HepG2 (cell line): Measurements from ENCODE around the gene BMAL1. TPM values are rescaled to one million over a fixed set of nuclear protein-coding genes. Genes with fewer than 3 reads are reported as not detected.

Experiments
- ATAC-seq: fragments of 200-7000 bp; cut with Tn5 transposase; 3 replicates; pipeline ENCODE4 v1.9.1; 2020; ENCODE audit warnings: mild to moderate bottlenecking, moderate library complexity
- BruUV-seq: library from RNA; stranded (reverse); fragments of 400-500 nt; replicated peaks from 2 replicates; lab custom pipeline; 2021; lab: Mats Ljungman, UMichigan
- CTCF ChIA-PET: fragments of 300-600 bp; formaldehyde crosslinking; extraction: SDS; loops from one replicate; lab custom pipeline; 2021; ENCODE audit warnings: low total read pairs, inconsistent platforms, low intra/inter-chr PET ratio; lab: Yijun Ruan, JAX
- POLR2A ChIA-PET: fragments of 350-600 bp; sonication (Branson Sonifier 250); formaldehyde crosslinking; loops from one replicate; lab custom pipeline; 2020; ENCODE audit warnings: antibody characterized with exemption, inconsistent platforms; lab: Yijun Ruan, JAX
- DNase-seq: peaks from one replicate; pipeline ENCODE4 v3.0.0-alpha.2; 2015; ENCODE audit warnings: low spot score
- FAIRE-seq: peaks from 3 replicates; lab custom pipeline; 2011; peaks lifted over from hg19 to GRCh38; lab: Jason Lieb, UNC
- H2AFZ ChIP-seq: one replicate; pipeline ENCODE4 v1.6.1; 2011; ENCODE audit warnings: low read length, inconsistent platforms
- H3K27ac ChIP-seq: fragments of 300-600 bp; 3 replicates; pipeline ENCODE4 v1.8.0; 2011; ENCODE audit warnings: mixed run types, mild to moderate bottlenecking, mixed read lengths, low read length, inconsistent platforms; ENCODE audit not compliant: insufficient read depth; ENCODE audit errors: extremely low read length
- H3K27me3 ChIP-seq, 2 experiments: fragments of 200-600 bp in 1 of 2; 2 replicates in 1 of 2; 3 replicates in 1 of 2; pipeline versions ENCODE4 v1.6.0 to v1.8.0; 2011; ENCODE audit warnings: low read length in 2 of 2, mild to moderate bottlenecking in 2 of 2, moderate library complexity in 2 of 2, inconsistent platforms in 1 of 2; ENCODE audit not compliant: insufficient read depth in 2 of 2, control insufficient read depth in 1 of 2
- H3K36me3 ChIP-seq, 2 experiments: fragments of 200-600 bp in 1 of 2; replicated peaks in 1 of 2; 2 replicates in 1 of 2; 3 replicates in 1 of 2; pipeline versions ENCODE4 v1.5.1 to v1.8.0; 2011; ENCODE audit warnings: low read length in 2 of 2, inconsistent platforms in 1 of 2; ENCODE audit not compliant: insufficient read depth in 2 of 2, control insufficient read depth in 1 of 2
- H3K4me1 ChIP-seq: 2 replicates; pipeline ENCODE4 v1.5.1; 2012; ENCODE audit warnings: low read length, inconsistent platforms; ENCODE audit not compliant: insufficient read depth
- H3K4me2 ChIP-seq: 2 replicates; pipeline ENCODE4 v1.6.0; 2011; ENCODE audit warnings: low read depth, low read length, inconsistent platforms
- H3K4me3 ChIP-seq, 3 experiments: fragments of 200-600 bp in 1 of 3; sonication (generic), shearing (Covaris generic) in 1 of 3; replicated peaks in 1 of 3; 2 replicates each; pipeline ENCODE4 v1.5.1; 2011 to 2016; ENCODE audit warnings: low read length in 3 of 3, inconsistent platforms in 2 of 3, low read depth in 2 of 3, mild to moderate bottlenecking in 2 of 3, control low read depth in 1 of 3, mixed read lengths in 1 of 3; ENCODE audit not compliant: insufficient read depth in 1 of 3
- H3K79me2 ChIP-seq: one replicate; pipeline ENCODE4 v1.6.1; 2011; ENCODE audit warnings: low read length, inconsistent platforms; ENCODE audit not compliant: insufficient read depth
- H3K9ac ChIP-seq: 2 replicates; pipeline ENCODE4 v1.6.0; 2011; ENCODE audit warnings: mild to moderate bottlenecking, low read depth, low read length, inconsistent platforms; ENCODE audit not compliant: insufficient read depth
- H3K9me3 ChIP-seq: 2 replicates; pipeline ENCODE4 v1.5.1; 2012; ENCODE audit warnings: mild to moderate bottlenecking, low read length
- H4K20me1 ChIP-seq: 2 replicates; pipeline ENCODE4 v1.6.0; 2011; ENCODE audit warnings: inconsistent platforms, mild to moderate bottlenecking, low read length, moderate library complexity; ENCODE audit not compliant: insufficient read depth
- ARHGAP35 ChIP-seq: sonication (generic); formaldehyde crosslinking; IDR thresholded peaks from 2 replicates; pipeline ENCODE4 v1.9.0; 2022; ENCODE audit warnings: mild to moderate bottlenecking, inconsistent platforms, moderate library complexity, missing genetic modification reagents, borderline replicate concordance
- FOSL2 ChIP-seq: sonication (generic); formaldehyde crosslinking; IDR thresholded peaks from 2 replicates; pipeline ENCODE4 v1.4.0; 2020; ENCODE audit warnings: missing genetic modification reagents
- GATAD2A ChIP-seq: IDR thresholded peaks from 2 replicates; pipeline ENCODE4 v1.6.1; 2016
- HIC2 ChIP-seq: sonication (generic); formaldehyde crosslinking; IDR thresholded peaks from 2 replicates; pipeline ENCODE4 v1.9.0; 2022; ENCODE audit warnings: low read depth, missing genetic modification reagents
- HIVEP1 ChIP-seq: sonication (generic); formaldehyde crosslinking; IDR thresholded peaks from 2 replicates; pipeline ENCODE4 v1.4.0; 2020; ENCODE audit warnings: mild to moderate bottlenecking, missing genetic modification reagents
- NCOR1 ChIP-seq: fragments of 200-600 bp; sonication (generic); IDR thresholded peaks from 2 replicates; pipeline ENCODE4 v1.7.0; 2017; ENCODE audit warnings: antibody characterized with exemption, low read length, borderline replicate concordance
- PAWR ChIP-seq: sonication (generic); formaldehyde crosslinking; IDR thresholded peaks from 2 replicates; pipeline ENCODE4 v1.4.0; 2020; ENCODE audit warnings: missing genetic modification reagents, mild to moderate bottlenecking, borderline replicate concordance
- RELA ChIP-seq: sonication (generic); formaldehyde crosslinking; IDR thresholded peaks from 2 replicates; pipeline ENCODE4 v1.4.0; 2020; ENCODE audit warnings: missing genetic modification reagents
- TAF15 ChIP-seq: fragments of 200-400 bp; formaldehyde crosslinking; IDR thresholded peaks from one replicate; pipeline ENCODE4 v1.6.1; 2018; ENCODE audit warnings: mild to moderate bottlenecking, low read depth, low read length; ENCODE audit not compliant: poor library complexity, severe bottlenecking
- TERF1 ChIP-seq: sonication (generic); formaldehyde crosslinking; IDR thresholded peaks from 2 replicates; pipeline ENCODE4 v1.8.0; 2022; ENCODE audit warnings: mild to moderate bottlenecking, missing genetic modification reagents, moderate library complexity
- ZMYM4 ChIP-seq: sonication (generic); formaldehyde crosslinking; IDR thresholded peaks from 2 replicates; pipeline ENCODE4 v1.8.1; 2023; ENCODE audit warnings: mild to moderate bottlenecking, missing genetic modification reagents
- ZNF317 ChIP-seq: sonication (generic); formaldehyde crosslinking; IDR thresholded peaks from 2 replicates; pipeline ENCODE4 v1.5.0; 2020; ENCODE audit warnings: mild to moderate bottlenecking, missing genetic modification reagents
- ZNF503 ChIP-seq: sonication (generic); formaldehyde crosslinking; IDR thresholded peaks from 2 replicates; pipeline ENCODE4 v1.4.0; 2020; ENCODE audit warnings: missing genetic modification reagents
- ZNF710 ChIP-seq: sonication (generic); formaldehyde crosslinking; IDR thresholded peaks from 2 replicates; pipeline ENCODE4 v1.5.0; 2020; ENCODE audit warnings: mild to moderate bottlenecking, missing genetic modification reagents, borderline replicate concordance
- ZNF772 ChIP-seq: sonication (generic); formaldehyde crosslinking; IDR thresholded peaks from 2 replicates; pipeline ENCODE4 v1.5.0; 2020; ENCODE audit warnings: mild to moderate bottlenecking, missing genetic modification reagents
- WGBS: methylation state at CpG from one replicate; pipeline ENCODE4 v1.1.6; 2017; ENCODE audit warnings: low lambda C conversion rate; 5-methylcytosine and 5-hydroxymethylcytosine counted together
- in situ Hi-C: cut with HindIII; loops from 2 replicates; pipeline ENCODE4 v1.10.0; 2017; ENCODE audit warnings: low pct_unique_long_range_greater_than_20kb; ENCODE audit not compliant: extremely low pct_ligation_motif_present
- intact Hi-C: fragments of 100-400 bp; cut with micrococcal nuclease; formaldehyde crosslinking; loops from one replicate; pipeline ENCODE4 v1.10.0; 2022; ENCODE audit not compliant: unreplicated experiment
- polyA plus RNA-seq, 8 experiments: library from polyadenylated mRNA; depleted of rRNA in 3 of 8; stranded (reverse) in 7 of 8; unstranded in 1 of 8; fragments of >200 nt; fragmentation: Illumina TruSeq in 4 of 8; extraction: Trizol in 4 of 8; gene quantifications; 2 replicates each; pipeline versions ENCODE4 v1.2.1 to v1.2.3, GENCODE V29; 2011 to 2016; ENCODE audit warnings: low read depth in 4 of 8, missing spikeins in 1 of 8, mixed read lengths in 1 of 8; ENCODE audit not compliant: insufficient read depth in 1 of 8
- total RNA-seq, 5 experiments: library from RNA; depleted of rRNA; stranded (reverse); fragments of >200 nt; fragmentation: Illumina TruSeq; extraction: Trizol; gene quantifications; 2 replicates each; pipeline ENCODE4 v1.2.3, GENCODE V29; 2016; ENCODE audit warnings: low read depth in 1 of 5
- TF ChIP-seq, protein P1 (sequence below): IDR thresholded peaks from 2 replicates; pipeline ENCODE4 v1.6.1; 2018; ENCODE audit warnings: missing genetic modification reagents
- TF ChIP-seq, protein P2 (sequence below): sonication (generic); formaldehyde crosslinking; IDR thresholded peaks from 2 replicates; pipeline ENCODE4 v1.4.0; 2020; ENCODE audit warnings: mild to moderate bottlenecking, missing genetic modification reagents

BMAL1 gene
- total and polyA plus RNA-seq, 2 of the 13 experiments (the other 11 are each of a cell fraction or from before 2014, with no cell fraction given), result 4.5 to 4.8 TPM

DNA sequence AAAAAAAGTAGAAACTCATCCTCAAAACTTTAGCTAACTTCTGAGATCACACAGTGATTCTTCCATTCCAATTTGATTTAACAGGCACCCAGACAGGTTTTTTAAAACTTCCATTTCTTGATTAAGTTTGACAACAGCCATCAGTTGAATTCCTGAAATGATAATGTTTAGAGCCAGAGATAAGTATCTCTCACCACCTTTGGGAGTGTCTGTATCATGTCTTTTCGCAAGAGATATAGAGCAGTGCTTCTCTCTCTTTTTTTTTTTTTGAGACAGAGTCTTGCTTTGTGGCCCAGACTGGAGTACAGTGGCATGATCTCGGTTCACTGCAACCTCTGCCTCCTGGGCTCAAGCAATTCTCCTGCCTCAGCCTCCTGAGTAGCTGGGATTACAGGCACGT lies 41.7 kb upstream of the BMAL1 start:
- ChIA-PET POLR2A (no interaction called here), CTCF (no interaction called here)
- intact Hi-C loops, result no loop called here
- Histone ChIP-seq H3K79me2 (no peaks in the 10 kb centered on the region), H3K27me3 (peaks cover 0 to 2% of the 10 kb centered on the region in 2 experiments; a peak in 2 of 5 replicates), H3K4me1 (no peaks in the 10 kb centered on the region), H3K9me3 (no peaks in the 10 kb centered on the region), H3K27ac (no peak overlapping the region), H3K36me3 (no peaks in the 10 kb centered on the region), H3K4me2 (no peak overlapping the region), H2AFZ (no peak overlapping the region), H3K9ac (no peak overlapping the region), H3K4me3 (no peak overlapping the region), H4K20me1 (no peaks in the 10 kb centered on the region)
- BruUV-seq, result no TSS peak
- in situ Hi-C loops, result no loop called here
- ATAC-seq, result no peak
- no peak for FAIRE-seq
- 11% methylated on average over 3 of the region's 3 CpGs for WGBS
- DNase-seq, result no peak
- TF ChIP-seq NCOR1 (no peak), GATAD2A (CRISPR knock-in tag) (no peak), RELA (CRISPR knock-in tag) (no peak), ZNF710 (CRISPR knock-in tag) (no peak), TAF15 (no peak), ARHGAP35 (CRISPR knock-in tag) (no peak), HIC2 (no peak), ZNF772 (CRISPR knock-in tag) (no peak), ZMYM4 (no peak), HIVEP1 (CRISPR knock-in tag) (no peak), TERF1 (no peak), PAWR (CRISPR knock-in tag) (no peak), FOSL2 (no peak), ZNF503 (CRISPR knock-in tag) (no peak), ZNF317 (CRISPR knock-in tag) (no peak)
- TF ChIP-seq, protein P1, sequence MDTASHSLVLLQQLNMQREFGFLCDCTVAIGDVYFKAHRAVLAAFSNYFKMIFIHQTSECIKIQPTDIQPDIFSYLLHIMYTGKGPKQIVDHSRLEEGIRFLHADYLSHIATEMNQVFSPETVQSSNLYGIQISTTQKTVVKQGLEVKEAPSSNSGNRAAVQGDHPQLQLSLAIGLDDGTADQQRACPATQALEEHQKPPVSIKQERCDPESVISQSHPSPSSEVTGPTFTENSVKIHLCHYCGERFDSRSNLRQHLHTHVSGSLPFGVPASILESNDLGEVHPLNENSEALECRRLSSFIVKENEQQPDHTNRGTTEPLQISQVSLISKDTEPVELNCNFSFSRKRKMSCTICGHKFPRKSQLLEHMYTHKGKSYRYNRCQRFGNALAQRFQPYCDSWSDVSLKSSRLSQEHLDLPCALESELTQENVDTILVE (CRISPR knock-in tag), result no peak
- TF ChIP-seq, protein P2, sequence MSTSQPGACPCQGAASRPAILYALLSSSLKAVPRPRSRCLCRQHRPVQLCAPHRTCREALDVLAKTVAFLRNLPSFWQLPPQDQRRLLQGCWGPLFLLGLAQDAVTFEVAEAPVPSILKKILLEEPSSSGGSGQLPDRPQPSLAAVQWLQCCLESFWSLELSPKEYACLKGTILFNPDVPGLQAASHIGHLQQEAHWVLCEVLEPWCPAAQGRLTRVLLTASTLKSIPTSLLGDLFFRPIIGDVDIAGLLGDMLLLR, result no peak
